Measurements from ENCODE around the gene DRAM2.

Gene DRAM2

DNA sequence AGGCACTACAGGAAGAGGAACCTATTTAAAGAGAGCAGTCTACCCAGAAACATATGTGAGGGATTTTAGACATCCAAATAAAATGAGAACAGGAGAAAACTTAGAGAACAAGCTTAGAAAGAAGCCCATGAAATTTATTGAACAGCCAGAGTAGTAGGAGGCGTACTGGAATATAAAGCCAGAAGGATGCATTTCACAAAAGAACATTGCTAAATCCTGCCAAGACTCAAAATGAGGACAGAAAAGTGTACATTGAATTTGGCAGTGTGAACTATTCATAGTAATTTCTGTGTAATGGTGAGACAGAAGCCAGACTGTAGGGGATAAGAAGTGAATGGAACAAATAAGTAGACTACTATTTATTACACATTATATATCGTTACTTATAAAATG lies 22.6 kb upstream of the DRAM2 start:
- no peaks in the 10 kb centered on the region for H3K27me3 ChIP-seq (ENCODE audit: control insufficient read depth, insufficient read depth, low read length)
- H3K4me3 ChIP-seq (ENCODE audit: low read length) = no peak overlapping the region
- no peaks in the 10 kb centered on the region for H3K4me1 ChIP-seq (ENCODE audit: control insufficient read depth, low read depth, low read length)
- H3K36me3 ChIP-seq (ENCODE audit: control insufficient read depth, low read depth, low read length) = peaks cover 27% of the 10 kb centered on the region
- H3K9ac ChIP-seq (ENCODE audit: low read length) = no peak overlapping the region
- no peaks in the 10 kb centered on the region for H3K9me3 ChIP-seq (ENCODE audit: control insufficient read depth, low read depth, low read length)
- H3K27ac ChIP-seq (ENCODE audit: low read length) = no peak overlapping the region

DNA sequence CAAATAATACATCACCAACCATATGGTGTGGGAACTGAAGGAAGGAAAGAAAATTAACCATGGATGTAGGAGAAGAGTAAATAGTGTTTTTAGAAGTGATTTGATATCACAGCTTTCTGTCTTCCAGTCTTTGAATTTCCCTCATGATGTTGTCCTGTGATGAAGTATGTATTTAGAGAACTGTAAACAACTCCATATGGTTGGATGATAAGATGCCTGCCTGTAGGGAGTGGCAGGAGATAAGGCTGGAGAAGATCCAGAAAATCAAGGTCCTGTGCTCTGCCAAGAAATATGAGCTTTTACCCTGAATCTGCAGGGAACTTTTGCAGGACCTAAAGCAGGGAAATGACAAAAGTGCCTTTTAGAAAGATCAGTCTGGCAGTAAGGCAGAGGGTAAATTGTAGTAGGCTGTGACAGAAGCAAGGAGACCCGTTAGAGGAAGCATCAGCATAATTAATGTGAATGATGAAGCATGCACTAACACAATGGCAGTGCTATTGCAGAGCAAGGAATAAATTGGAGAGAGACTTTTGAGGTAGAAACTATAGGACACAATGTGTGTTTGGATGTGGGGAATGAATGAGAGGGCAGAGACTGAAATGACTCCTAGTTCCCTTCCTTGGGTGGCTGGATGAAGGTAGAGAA lies 22.1 kb upstream of the DRAM2 start:
- peaks cover 26% of the 10 kb centered on the region for H3K36me3 ChIP-seq (ENCODE audit: control insufficient read depth, low read depth, low read length)
- no peak overlapping the region for H3K27ac ChIP-seq (ENCODE audit: low read length)
- no peaks in the 10 kb centered on the region for H3K9me3 ChIP-seq (ENCODE audit: control insufficient read depth, low read depth, low read length)

DNA sequence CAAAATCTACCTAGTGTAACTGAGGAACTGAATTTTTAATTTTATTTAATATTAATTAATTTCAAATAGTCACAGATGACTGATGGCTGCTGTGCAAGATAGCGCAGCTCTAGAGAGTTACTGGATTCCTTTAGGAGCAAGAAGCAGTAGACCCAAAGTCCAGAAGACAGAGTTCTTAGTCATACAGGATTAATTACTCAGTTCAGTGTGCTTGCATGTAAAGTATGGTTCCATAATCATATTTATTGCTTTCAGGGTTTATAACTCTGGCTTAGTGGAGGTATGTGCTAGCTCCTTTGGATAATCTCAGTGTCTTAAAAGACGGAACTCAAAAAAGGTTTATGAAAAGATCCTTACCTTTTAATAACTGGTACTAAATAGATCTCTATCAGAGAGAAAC lies 17.5 kb upstream of the DRAM2 start:
- Histone ChIP-seq H3K27me3 (ENCODE audit: control insufficient read depth, insufficient read depth, low read length) (no peaks in the 10 kb centered on the region), H3K9me3 (ENCODE audit: control insufficient read depth, low read depth, low read length) (no peaks in the 10 kb centered on the region), H3K4me3 (ENCODE audit: low read length) (no peak overlapping the region), H3K9ac (ENCODE audit: low read length) (no peak overlapping the region), H3K4me1 (ENCODE audit: control insufficient read depth, low read depth, low read length) (no peaks in the 10 kb centered on the region), H3K36me3 (ENCODE audit: control insufficient read depth, low read depth, low read length) (peaks cover 31% of the 10 kb centered on the region), H3K27ac (ENCODE audit: low read length) (no peak overlapping the region)

More for the DNA sequence above, 22.1 kb upstream of the DRAM2 start:
- H3K4me3 ChIP-seq (ENCODE audit: low read length) = no peak overlapping the region
- no peaks in the 10 kb centered on the region for H3K4me1 ChIP-seq (ENCODE audit: control insufficient read depth, low read depth, low read length)
- H3K9ac ChIP-seq (ENCODE audit: low read length) = no peak overlapping the region
- no peaks in the 10 kb centered on the region for H3K27me3 ChIP-seq (ENCODE audit: control insufficient read depth, insufficient read depth, low read length)

DNA sequence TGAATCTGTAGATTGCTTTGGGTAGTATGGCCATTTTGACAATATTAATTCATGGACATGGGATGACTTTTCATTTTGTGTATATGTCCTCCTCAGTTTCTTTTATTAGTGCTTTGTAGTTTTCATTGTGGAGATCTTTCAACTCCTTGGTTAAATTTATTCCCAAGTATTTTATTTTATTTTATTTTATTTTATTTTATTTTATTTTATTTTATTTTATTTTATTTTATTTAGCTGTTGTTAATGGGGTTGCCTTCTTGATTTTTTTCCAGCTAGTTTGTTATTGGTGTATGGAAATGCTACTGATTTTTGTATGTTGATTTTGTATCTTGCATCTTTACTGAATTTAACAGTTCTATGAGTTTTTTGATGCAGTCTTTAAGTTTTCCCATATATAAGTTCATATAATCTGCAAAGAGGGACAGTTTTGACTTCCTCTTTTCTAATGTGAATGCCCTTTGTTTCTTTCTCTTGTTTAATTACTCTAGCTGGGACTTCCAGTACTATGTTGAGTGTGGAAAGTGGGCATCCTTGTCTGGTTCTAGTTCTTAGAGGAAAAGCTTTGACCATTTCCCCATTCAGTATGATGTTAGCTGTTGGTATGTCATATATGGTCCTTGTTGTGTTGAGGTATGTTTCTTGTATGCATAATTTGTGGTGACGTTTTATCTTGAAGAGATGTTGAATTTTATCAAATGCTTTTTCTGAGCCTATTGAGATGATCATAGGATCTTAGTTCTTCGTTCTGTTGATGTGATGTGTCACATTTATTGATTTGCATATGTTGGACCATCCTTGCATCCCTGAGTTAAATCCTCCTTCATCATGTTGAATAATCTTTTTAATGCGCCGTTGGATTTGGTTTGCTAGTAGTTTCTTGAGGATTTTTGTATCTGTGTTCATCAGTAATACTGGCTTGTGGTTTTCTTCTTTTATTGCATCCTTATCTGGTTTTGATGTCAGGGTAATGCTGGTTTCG lies 14.4 kb upstream of the DRAM2 start:
- Histone ChIP-seq H3K27me3 (ENCODE audit: control insufficient read depth, insufficient read depth, low read length) (no peaks in the 10 kb centered on the region), H3K9ac (ENCODE audit: low read length) (no peak overlapping the region), H3K4me1 (ENCODE audit: control insufficient read depth, low read depth, low read length) (no peaks in the 10 kb centered on the region), H3K36me3 (ENCODE audit: control insufficient read depth, low read depth, low read length) (peaks cover 24% of the 10 kb centered on the region), H3K9me3 (ENCODE audit: control insufficient read depth, low read depth, low read length) (no peaks in the 10 kb centered on the region), H3K27ac (ENCODE audit: low read length) (no peak overlapping the region), H3K4me3 (ENCODE audit: low read length) (no peak overlapping the region)

DNA sequence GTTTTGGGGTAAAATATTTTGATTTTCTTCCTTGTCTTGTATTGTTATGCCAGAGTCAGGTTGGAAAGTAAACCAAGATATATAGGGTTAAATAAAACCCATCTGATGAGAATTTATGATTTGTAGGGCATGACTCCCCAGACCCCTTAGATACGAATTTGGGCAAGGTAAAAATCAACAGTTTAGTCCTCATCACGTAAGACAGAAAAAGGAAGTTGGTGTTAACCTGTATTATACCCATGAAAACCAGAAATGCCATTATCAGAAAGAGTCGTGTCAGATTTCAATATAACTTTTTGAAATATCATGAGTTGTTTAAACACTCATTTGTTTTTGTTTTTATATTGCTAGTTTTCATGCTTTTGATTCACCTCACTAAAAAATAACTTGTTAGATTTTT lies 11.9 kb upstream of the DRAM2 start:
- H3K27ac ChIP-seq (ENCODE audit: low read length) = no peak overlapping the region

DNA sequence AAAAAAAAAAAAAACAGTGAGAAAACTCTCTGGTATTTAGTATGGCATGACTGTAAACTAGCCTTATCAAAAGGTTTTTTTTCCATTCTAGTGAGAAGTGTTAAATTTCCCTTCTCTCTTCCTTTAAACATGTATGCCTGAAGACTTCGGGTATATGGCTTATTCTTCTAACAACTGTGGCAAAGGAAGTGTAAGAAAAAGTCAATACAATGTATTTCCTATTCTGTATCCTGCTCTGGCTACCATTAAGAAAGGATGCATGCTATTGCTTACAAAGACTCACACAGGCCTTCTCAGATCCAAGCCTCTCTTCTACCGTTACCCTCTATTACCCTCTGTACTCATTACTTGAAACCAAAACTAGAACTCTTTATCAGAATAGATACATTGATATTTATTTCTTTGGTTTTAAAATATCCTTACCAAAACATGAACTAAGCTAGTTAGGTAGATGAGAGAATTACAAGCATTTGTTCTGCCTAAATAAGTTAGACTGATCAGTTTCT lies 8.5 kb upstream of the DRAM2 start:
- Histone ChIP-seq H3K36me3 (ENCODE audit: control insufficient read depth, low read depth, low read length) (peaks cover 33% of the 10 kb centered on the region), H3K9ac (ENCODE audit: low read length) (no peak overlapping the region), H3K4me1 (ENCODE audit: control insufficient read depth, low read depth, low read length) (no peaks in the 10 kb centered on the region), H3K4me3 (ENCODE audit: low read length) (no peak overlapping the region), H3K9me3 (ENCODE audit: control insufficient read depth, low read depth, low read length) (no peaks in the 10 kb centered on the region), H3K27ac (ENCODE audit: low read length) (no peak overlapping the region), H3K27me3 (ENCODE audit: control insufficient read depth, insufficient read depth, low read length) (no peaks in the 10 kb centered on the region)

More for the DNA sequence above, 11.9 kb upstream of the DRAM2 start:
- Histone ChIP-seq H3K36me3 (ENCODE audit: control insufficient read depth, low read depth, low read length) (peaks cover 37% of the 10 kb centered on the region), H3K27me3 (ENCODE audit: control insufficient read depth, insufficient read depth, low read length) (no peaks in the 10 kb centered on the region), H3K4me3 (ENCODE audit: low read length) (no peak overlapping the region), H3K4me1 (ENCODE audit: control insufficient read depth, low read depth, low read length) (no peaks in the 10 kb centered on the region), H3K9ac (ENCODE audit: low read length) (no peak overlapping the region), H3K9me3 (ENCODE audit: control insufficient read depth, low read depth, low read length) (no peaks in the 10 kb centered on the region)

DNA sequence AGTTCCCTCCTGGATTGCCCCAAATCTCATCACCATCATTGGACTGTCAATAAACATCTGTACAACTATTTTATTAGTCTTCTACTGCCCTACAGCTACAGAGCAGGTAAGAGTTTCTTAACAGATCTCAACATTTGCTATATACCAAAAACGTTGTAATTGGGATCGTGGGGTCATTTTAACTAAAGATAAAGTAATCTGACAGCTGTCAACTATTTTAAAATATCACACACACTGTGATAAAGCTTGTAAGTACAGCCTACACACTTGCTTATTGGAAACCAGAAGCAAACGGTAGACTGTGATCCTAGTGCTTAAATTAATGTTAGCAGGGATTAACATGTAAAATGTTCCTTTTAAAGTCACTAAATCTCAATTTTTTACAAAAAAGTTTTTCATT lies 8.1 kb upstream of the DRAM2 start:
- no peaks in the 10 kb centered on the region for H3K9me3 ChIP-seq (ENCODE audit: control insufficient read depth, low read depth, low read length)
- no peaks in the 10 kb centered on the region for H3K4me1 ChIP-seq (ENCODE audit: control insufficient read depth, low read depth, low read length)
- H3K27me3 ChIP-seq (ENCODE audit: control insufficient read depth, insufficient read depth, low read length) = no peaks in the 10 kb centered on the region
- H3K4me3 ChIP-seq (ENCODE audit: low read length) = no peak overlapping the region
- H3K9ac ChIP-seq (ENCODE audit: low read length) = no peak overlapping the region
- peaks cover 33% of the 10 kb centered on the region for H3K36me3 ChIP-seq (ENCODE audit: control insufficient read depth, low read depth, low read length)
- no peak overlapping the region for H3K27ac ChIP-seq (ENCODE audit: low read length)

DNA sequence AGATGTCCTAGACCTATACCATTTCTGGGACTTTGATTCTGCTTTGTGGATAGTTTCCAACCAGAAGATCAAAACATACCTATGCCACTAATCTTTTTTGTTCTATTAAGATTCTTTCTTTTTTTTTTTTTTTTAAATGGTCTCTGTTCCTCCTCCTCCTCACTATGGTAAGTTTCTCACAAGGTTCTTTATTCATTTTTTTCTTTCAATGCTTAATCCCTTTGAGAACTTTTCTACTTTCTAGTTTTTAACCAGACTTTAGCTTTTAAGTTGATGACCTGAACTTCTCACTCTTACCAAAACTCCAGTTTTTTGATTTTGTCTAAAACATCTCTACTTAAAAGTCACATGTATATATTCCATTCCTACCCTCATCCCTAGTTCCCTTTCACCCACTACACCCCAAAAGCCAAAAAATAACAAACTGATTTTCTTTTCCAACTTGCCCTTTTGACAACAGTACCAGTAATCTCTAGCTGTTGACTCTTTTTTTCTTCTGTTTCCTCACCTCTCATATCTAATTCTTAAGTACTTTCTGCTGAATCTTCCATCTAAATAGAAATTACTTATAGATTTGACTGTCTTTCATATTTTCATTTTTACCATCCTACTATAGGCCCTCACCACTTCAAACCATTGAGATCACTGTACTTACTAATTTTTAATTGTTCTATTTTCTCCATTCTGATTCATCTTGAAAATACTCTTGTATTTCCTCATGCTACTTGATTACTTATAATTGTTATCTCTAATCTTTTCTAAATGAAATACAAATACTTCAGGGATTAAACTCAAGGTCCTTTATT lies 6.3 kb upstream of the DRAM2 start:
- no peak overlapping the region for H3K27ac ChIP-seq (ENCODE audit: low read length)
- peaks cover 28% of the 10 kb centered on the region for H3K36me3 ChIP-seq (ENCODE audit: control insufficient read depth, low read depth, low read length)
- H3K4me1 ChIP-seq (ENCODE audit: control insufficient read depth, low read depth, low read length) = peaks cover 5% of the 10 kb centered on the region
- H3K27me3 ChIP-seq (ENCODE audit: control insufficient read depth, insufficient read depth, low read length) = no peaks in the 10 kb centered on the region
- no peaks in the 10 kb centered on the region for H3K9me3 ChIP-seq (ENCODE audit: control insufficient read depth, low read depth, low read length)
- no peak overlapping the region for H3K9ac ChIP-seq (ENCODE audit: low read length)
- no peak overlapping the region for H3K4me3 ChIP-seq (ENCODE audit: low read length)

DNA sequence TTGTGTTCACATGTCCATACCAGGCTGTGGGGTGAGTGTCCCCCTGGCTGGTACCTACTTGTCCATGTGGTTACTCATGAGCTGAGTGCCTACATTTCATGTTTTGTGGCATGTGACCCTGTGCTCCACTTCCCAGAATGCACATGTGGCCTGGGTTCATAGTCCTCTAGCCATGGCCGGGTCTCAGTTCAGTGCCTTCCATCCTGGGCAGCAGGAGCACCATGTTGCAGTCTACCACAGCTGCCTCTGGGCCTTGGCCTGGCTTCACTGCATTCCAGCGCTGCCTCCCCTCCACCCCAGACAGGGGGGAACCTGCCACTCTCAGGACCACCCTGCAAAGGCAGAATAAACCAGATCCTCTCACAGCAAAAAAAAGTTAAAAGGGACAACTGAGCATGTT lies 5.6 kb upstream of the DRAM2 start:
- H3K27me3 ChIP-seq (ENCODE audit: control insufficient read depth, insufficient read depth, low read length) = no peaks in the 10 kb centered on the region
- H3K27ac ChIP-seq (ENCODE audit: low read length) = no peak overlapping the region
- peaks cover 26% of the 10 kb centered on the region for H3K36me3 ChIP-seq (ENCODE audit: control insufficient read depth, low read depth, low read length)
- no peak overlapping the region for H3K9ac ChIP-seq (ENCODE audit: low read length)
- H3K4me3 ChIP-seq (ENCODE audit: low read length) = no peak overlapping the region
- H3K4me1 ChIP-seq (ENCODE audit: control insufficient read depth, low read depth, low read length) = peaks cover 5% of the 10 kb centered on the region
- H3K9me3 ChIP-seq (ENCODE audit: control insufficient read depth, low read depth, low read length) = no peaks in the 10 kb centered on the region

DNA sequence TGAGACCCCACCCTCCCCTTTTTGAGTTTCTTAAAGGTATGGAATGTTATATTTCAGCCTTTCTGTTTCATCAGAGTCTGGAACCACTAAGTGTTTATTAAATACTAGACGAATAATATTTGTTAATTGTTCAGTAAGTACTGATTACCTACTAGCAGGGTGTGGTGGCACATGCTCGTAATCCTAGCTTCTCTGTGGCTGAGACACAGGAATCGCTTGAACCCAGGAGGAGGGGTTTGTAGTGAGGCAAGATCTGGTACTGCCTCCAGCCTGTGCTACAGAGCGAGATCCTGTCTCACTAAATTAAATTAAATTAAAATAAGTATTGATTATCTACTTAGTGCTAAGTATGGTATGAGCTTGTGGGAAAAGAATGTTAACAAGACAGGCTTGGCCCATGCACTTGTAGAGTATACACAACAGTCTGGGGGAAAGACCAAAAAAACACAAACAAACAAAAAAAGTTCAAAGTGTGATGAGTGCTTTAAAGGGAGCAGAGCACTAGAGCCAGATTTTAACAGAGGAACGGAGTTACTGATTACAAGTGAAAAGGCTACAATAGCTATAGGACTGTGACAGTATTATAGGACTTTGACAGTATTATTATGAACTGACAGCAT lies 2.6 kb upstream of the DRAM2 start:
- Histone ChIP-seq H3K27me3 (ENCODE audit: control insufficient read depth, insufficient read depth, low read length) (no peaks in the 10 kb centered on the region), H3K9me3 (ENCODE audit: control insufficient read depth, low read depth, low read length) (no peaks in the 10 kb centered on the region), H3K4me1 (ENCODE audit: control insufficient read depth, low read depth, low read length) (peaks cover 18% of the 10 kb centered on the region), H3K36me3 (ENCODE audit: control insufficient read depth, low read depth, low read length) (no peaks in the 10 kb centered on the region), H3K4me3 (ENCODE audit: low read length) (no peak overlapping the region), H3K27ac (ENCODE audit: low read length) (no peak overlapping the region), H3K9ac (ENCODE audit: low read length) (no peak overlapping the region)
